ENCODE measurements around the gene CELF3.

DNA sequence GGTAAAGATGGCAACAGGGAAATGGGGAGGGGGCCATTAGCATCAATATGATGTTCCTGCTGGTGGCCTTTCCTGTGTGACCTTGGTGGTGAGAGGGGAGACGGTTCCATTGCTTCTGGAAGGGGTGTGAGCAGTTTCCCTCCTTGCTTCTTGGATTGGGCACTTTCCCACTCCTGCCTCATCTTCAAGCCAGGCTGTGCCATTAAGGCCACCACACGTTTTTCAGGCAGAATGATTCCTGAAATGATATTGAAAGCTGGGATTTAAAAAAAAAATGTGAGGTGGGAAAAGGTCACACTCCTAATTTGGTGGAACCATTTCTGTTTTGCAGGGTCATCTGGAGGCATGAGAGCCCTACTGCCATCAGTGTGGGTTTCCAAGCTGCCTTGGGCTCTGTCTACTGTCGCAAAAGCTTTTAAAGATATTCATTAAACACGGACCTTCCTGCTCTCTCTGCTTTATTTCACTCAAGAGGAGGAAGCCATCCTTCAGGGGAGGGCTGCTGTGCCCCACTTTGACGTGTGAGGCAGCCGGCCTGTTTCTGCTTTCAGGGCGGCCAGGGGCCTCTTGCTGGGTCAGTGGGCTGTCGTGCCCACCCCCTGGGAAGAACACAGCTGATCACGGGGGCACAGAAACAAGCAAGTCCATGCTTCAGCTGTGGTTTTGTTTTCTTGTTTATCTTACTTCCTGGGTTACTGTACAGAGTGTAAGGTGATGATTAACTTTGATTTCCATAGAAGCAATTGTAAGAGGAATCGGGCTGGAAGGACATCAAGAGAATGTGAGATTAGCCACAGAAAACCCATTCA lies 12.8 kb upstream of the CELF3 start:
- TF ChIP-seq EZH2 (IDR thresholded peaks at IDR 0.05) (no peak), EZH2phosphoT487 (IDR thresholded peaks at IDR 0.05) (no peak)
- TF ChIP-seq, protein P1, sequence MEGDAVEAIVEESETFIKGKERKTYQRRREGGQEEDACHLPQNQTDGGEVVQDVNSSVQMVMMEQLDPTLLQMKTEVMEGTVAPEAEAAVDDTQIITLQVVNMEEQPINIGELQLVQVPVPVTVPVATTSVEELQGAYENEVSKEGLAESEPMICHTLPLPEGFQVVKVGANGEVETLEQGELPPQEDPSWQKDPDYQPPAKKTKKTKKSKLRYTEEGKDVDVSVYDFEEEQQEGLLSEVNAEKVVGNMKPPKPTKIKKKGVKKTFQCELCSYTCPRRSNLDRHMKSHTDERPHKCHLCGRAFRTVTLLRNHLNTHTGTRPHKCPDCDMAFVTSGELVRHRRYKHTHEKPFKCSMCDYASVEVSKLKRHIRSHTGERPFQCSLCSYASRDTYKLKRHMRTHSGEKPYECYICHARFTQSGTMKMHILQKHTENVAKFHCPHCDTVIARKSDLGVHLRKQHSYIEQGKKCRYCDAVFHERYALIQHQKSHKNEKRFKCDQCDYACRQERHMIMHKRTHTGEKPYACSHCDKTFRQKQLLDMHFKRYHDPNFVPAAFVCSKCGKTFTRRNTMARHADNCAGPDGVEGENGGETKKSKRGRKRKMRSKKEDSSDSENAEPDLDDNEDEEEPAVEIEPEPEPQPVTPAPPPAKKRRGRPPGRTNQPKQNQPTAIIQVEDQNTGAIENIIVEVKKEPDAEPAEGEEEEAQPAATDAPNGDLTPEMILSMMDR (IDR thresholded peaks at IDR 0.05): no peak
